Aorta (tissue), 5 donors: ENCODE measurements around the gene WWOX. TPM values are rescaled to one million over a fixed set of nuclear protein-coding genes. Genes with fewer than 3 reads are reported as not detected.

Experiments
- ATAC-seq: fragments of 200-7000 bp; cut with Tn5 transposase; one replicate; pipeline ENCODE4 v1.9.1; 2022; ENCODE audit warnings: moderate library complexity; ENCODE audit not compliant: low FRiP score
- DNase-seq, 2 donors: peaks; one replicate each; pipeline ENCODE4 v3.0.0-alpha.2; 2020
- H3K27ac ChIP-seq, 2 donors: one replicate each; pipeline ENCODE4 v1.5.1; 2013; ENCODE audit warnings: low read length in 2 of 2, mild to moderate bottlenecking in 2 of 2, moderate library complexity in 2 of 2, control low read depth in 1 of 2, inconsistent platforms in 1 of 2, low read depth in 1 of 2
- H3K27me3 ChIP-seq, 2 donors: one replicate each; pipeline ENCODE4 v1.6.1; 2013; ENCODE audit warnings: control low read depth in 1 of 2, low read length in 1 of 2, mild to moderate bottlenecking in 1 of 2, moderate library complexity in 1 of 2; ENCODE audit not compliant: insufficient read depth in 2 of 2, control insufficient read depth in 1 of 2
- H3K36me3 ChIP-seq, 2 donors: one replicate each; pipeline ENCODE4 v1.6.1; 2013; ENCODE audit warnings: control low read depth in 1 of 2, low read length in 1 of 2, mild to moderate bottlenecking in 1 of 2; ENCODE audit not compliant: insufficient read depth in 2 of 2, control insufficient read depth in 1 of 2
- H3K4me1 ChIP-seq, 2 donors: one replicate each; pipeline ENCODE4 v1.6.1; 2013; ENCODE audit warnings: low read length in 2 of 2, control low read depth in 1 of 2, mild to moderate bottlenecking in 1 of 2, moderate library complexity in 1 of 2; ENCODE audit not compliant: insufficient read depth in 2 of 2, control insufficient read depth in 1 of 2
- H3K4me3 ChIP-seq, 2 donors: one replicate each; pipeline ENCODE4 v1.5.1; 2013; ENCODE audit warnings: low read length in 2 of 2, control low read depth in 1 of 2, mild to moderate bottlenecking in 1 of 2
- H3K9me3 ChIP-seq: one replicate; pipeline ENCODE4 v1.6.1; 2013; ENCODE audit warnings: mild to moderate bottlenecking, low read length; ENCODE audit not compliant: control insufficient read depth
- WGBS, 2 donors: extraction: QIAGEN DNeasy Blood & Tissue Kit; methylation state at CpG; one replicate each; pipeline ENCODE4 v1.1.7; 2013; 5-methylcytosine and 5-hydroxymethylcytosine counted together
- intact Hi-C, 2 donors: fragments of 100-400 bp; cut with DNase I; formaldehyde crosslinking; loops; one replicate each; pipeline versions ENCODE4 v1.14.2 to v1.15.0; 2022
- polyA plus RNA-seq, 2 donors: library from polyadenylated mRNA; stranded (reverse); fragments of 200-250 nt; gene quantifications; one replicate each; pipeline ENCODE4 v1.2.3, GENCODE V29; 2013
- total RNA-seq, 2 donors: library from RNA; stranded (reverse); fragmentation: NEBNext Ultra II Directional; extraction: Animal tissue kit (Norgen Biotek cat#: 25700); gene quantifications; one replicate each; pipeline ENCODE4 v1.2.1, GENCODE V29; 2021
- donor health status: healthy with polysubstance abuse.
- donor health status: Bipolar disorder and iron deficiency.
- donor health status: DM: no; HTN: no; CAD: no.
- donor health status: DM: no; HTN: no; CAD: no.
- donor health status: DM: yes; HTN: yes; CAD: no.

WWOX gene
- total and polyA plus RNA-seq, 4 donors: 11.2 to 30.9 (median 14.6) TPM

DNA sequence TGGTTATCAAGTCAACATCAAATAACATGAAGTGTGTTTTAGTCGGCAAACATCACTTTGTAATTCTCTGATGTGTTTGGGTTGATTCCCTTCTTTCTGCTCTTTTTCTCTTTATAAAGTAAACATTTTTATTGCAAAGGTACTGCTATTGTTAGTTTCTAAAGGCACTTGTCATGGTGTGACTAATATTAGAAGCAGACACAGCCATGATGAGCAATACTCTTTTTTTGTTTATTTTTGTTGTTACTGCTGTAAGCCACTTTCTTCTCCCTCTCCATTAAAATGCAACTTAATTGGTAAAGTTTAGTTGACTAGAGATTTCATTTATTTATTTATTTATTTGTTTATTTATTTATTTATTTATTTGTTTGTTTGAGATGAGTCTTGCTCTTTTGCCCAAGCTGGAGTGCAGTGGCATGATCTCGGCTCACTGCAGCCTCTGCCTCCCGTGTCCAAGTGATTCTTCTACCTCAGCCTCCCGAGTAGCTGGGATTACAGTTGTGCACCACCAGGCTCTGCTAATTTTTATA lies 424.7 kb downstream of the WWOX start:
- H3K27ac ChIP-seq: no peak overlapping the region
- WGBS, 2 donors: 87 to 90% methylated on average over 4 of the region's 4 CpGs

DNA sequence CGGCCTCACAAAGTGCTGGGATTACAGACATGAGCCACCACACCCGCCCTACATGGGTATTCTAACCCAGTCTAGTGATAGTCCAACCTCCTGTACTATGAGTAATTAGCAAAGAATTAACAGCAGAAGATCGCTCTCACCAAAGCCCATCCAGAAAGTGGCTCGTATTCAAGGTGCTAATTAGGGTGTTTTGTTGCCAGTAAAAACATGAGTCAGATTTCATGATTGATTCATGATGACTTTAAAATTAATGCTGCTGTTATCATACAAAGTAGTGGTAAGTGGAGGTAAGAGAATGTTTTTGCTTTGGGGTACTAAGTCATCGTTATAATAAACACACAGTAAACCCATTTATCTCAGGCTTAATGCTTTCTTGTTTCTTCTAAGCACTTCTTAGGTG lies 428.8 kb downstream of the WWOX start:
- Histone ChIP-seq H3K27ac (no peak overlapping the region), H3K36me3 (no peaks in the 10 kb centered on the region), H3K4me1 (no peaks in the 10 kb centered on the region), H3K4me3 (no peak overlapping the region), H3K9me3 (no peaks in the 10 kb centered on the region), H3K27me3 (no peaks in the 10 kb centered on the region)
- DNase-seq (no peak), ATAC-seq (no peak)
- 83 to 91% methylated on average over 5 of the region's 5 CpGs for WGBS, 2 donors
- intact Hi-C loops: no loop called here

More for the DNA sequence above, 424.7 kb downstream of the WWOX start:
- DNase-seq (no peak), ATAC-seq (no peak)
- no peaks in the 10 kb centered on the region for H3K36me3 ChIP-seq
- intact Hi-C loops: no loop called here
- no peaks in the 10 kb centered on the region for H3K9me3 ChIP-seq
- H3K27me3 ChIP-seq: no peaks in the 10 kb centered on the region
- no peaks in the 10 kb centered on the region for H3K4me1 ChIP-seq
- no peak overlapping the region for H3K4me3 ChIP-seq

DNA sequence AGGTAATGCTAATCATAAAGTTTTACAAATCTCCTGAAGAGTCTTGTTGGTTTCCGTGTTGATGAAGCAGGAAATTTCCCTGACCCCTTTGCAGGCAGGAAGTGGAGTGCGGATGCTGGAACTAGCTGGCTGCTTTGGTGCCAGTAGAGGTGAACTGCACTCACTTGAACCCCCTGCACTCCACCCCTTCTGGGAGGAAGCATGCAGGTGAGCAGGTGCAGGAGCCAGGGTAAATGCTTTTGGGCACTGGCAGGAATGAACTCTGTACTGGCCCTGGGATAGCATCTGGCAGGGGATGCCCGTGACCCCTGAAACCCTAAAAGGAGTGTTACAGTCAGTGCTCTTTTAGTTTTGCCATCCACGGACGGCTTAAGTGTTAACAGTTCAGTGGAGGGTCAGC lies 430.4 kb downstream of the WWOX start:
- H3K27ac ChIP-seq: no peak overlapping the region
- H3K4me1 ChIP-seq: no peaks in the 10 kb centered on the region
- WGBS, 2 donors: 90 to 93% methylated on average over 5 of the region's 5 CpGs
- no peaks in the 10 kb centered on the region for H3K9me3 ChIP-seq
- ATAC-seq (no peak), DNase-seq (no peak)
- intact Hi-C loops: no loop called here
- no peaks in the 10 kb centered on the region for H3K27me3 ChIP-seq
- no peak overlapping the region for H3K4me3 ChIP-seq
- no peaks in the 10 kb centered on the region for H3K36me3 ChIP-seq

DNA sequence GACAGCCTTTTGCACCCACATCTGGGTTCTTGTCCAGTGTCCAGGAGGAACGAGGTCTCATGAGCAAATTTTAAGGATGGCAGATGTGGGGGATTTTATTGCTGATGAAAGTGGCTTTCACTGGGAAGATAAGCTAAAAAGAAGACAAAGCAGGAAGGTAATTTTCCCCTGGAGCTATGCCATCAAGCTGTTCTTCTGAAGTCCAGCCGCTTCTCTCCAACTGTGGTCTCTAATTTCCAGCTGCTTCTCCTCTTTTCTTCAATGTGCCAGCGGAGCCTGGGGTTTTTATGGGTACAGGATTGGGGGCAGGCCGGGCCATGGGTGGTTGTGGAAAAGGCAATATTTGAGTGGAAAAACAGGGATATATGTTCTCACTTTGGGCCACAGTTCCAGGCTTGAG lies 430.8 kb downstream of the WWOX start:
- DNase-seq (no peak), ATAC-seq (no peak)
- H3K4me1 ChIP-seq: no peaks in the 10 kb centered on the region
- H3K36me3 ChIP-seq: no peaks in the 10 kb centered on the region
- WGBS, 2 donors: 71 to 73% methylated on average over 4 of the region's 4 CpGs
- no peak overlapping the region for H3K4me3 ChIP-seq
- H3K27ac ChIP-seq: no peak overlapping the region
- no peaks in the 10 kb centered on the region for H3K27me3 ChIP-seq
- intact Hi-C loops: no loop called here
- H3K9me3 ChIP-seq: no peaks in the 10 kb centered on the region

DNA sequence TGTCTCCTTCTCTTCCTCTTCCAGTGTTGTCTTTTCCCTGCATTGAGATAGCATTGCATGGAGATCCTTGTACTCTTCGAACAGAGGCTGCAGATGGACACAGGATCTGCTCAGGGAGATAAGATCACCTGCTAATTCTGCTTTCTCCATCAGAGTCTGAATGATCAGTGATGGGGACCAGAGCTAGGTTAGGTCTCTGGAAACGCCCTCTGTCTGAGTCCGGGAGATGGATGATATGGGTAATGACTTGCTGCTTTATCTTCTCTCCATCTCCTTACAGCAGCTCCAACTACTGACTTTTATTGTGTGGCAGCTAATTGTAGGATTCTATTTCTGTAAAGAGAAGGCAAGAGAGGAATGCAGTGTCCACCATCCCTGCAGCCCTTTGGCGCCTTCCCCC lies 435.6 kb downstream of the WWOX start:
- intact Hi-C loops: no loop called here
- Histone ChIP-seq H3K4me1 (no peaks in the 10 kb centered on the region), H3K27ac (no peak overlapping the region), H3K27me3 (no peaks in the 10 kb centered on the region), H3K4me3 (no peak overlapping the region), H3K36me3 (no peaks in the 10 kb centered on the region), H3K9me3 (no peaks in the 10 kb centered on the region)
- no peak for ATAC-seq
- 91 to 94% methylated on average over 4 of the region's 4 CpGs for WGBS, 2 donors
- no peak for DNase-seq

DNA sequence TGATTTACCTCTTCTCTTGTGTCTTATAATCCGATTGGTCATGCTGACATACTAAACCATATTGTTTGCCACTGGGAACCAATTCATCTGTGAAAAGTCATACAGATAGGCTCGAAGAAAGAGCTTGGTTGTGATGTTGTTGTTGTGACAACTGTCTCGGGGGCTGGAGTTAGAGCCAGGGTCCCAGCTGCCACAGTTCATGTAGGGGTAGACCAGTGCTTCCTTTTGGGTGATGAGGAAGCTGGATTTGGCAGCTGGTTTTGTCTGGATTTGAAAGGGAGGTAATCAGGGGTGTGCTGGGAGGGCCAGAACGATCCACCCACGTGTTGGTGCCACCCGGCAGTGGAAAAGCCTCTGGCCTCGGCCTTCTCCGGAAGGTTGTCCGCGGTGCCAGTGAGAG lies 438.1 kb downstream of the WWOX start:
- ATAC-seq: no peak
- no peak overlapping the region for H3K4me3 ChIP-seq
- no peak for DNase-seq
- no peaks in the 10 kb centered on the region for H3K36me3 ChIP-seq
- H3K27ac ChIP-seq: no peak overlapping the region
- intact Hi-C loops: no loop called here
- H3K4me1 ChIP-seq: no peaks in the 10 kb centered on the region
- H3K27me3 ChIP-seq: no peaks in the 10 kb centered on the region
- H3K9me3 ChIP-seq: no peaks in the 10 kb centered on the region
- WGBS, 2 donors: 97 to 98% methylated on average over 10 of the region's 10 CpGs

DNA sequence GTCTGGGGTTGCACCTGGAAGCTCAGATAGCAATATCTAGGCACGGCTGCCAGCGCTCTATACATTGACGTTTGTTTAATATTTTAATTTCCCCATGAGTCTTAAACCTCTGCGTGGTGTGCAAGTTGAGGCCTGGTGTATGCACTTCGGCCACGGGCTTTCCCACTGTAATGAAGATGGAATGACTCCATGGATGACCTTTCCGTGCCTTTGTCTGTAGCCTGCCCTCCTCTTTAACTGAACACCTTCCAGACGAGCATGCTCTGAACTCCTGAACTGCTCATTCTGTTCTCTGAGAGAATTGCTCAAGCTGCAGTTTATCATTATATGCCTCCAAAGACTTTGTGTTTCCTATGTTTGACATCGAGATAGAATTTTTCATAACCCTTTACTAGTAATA lies 438.8 kb downstream of the WWOX start:
- Histone ChIP-seq H3K9me3 (no peaks in the 10 kb centered on the region), H3K36me3 (no peaks in the 10 kb centered on the region), H3K27ac (no peak overlapping the region), H3K27me3 (no peaks in the 10 kb centered on the region), H3K4me1 (no peaks in the 10 kb centered on the region), H3K4me3 (no peak overlapping the region)
- ATAC-seq (no peak), DNase-seq (no peak)
- WGBS, 2 donors: 77 to 81% methylated on average over 9 of the region's 9 CpGs
- intact Hi-C loops: no loop called here

DNA sequence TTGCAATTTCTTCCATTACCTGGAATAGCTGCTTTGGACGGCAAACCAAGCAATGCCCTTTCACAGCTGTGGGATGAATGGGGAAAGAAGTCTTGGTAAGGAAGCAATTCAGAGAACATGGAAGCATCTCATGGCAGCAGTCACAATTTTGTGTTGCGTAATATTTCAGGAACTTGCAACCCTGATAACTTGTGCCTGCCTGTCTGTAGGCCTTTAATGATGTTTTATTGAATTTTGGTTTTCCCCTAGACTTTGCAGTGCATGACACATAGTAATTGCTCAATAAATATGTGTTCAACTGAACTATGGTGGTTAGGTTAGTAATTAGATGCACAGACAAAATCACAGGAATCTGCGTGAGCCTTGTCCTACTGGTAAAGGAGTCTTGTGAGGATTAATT lies 439.5 kb downstream of the WWOX start:
- no peaks in the 10 kb centered on the region for H3K4me1 ChIP-seq
- no peaks in the 10 kb centered on the region for H3K36me3 ChIP-seq
- no peak for ATAC-seq
- intact Hi-C loops: no loop called here
- H3K27me3 ChIP-seq: no peaks in the 10 kb centered on the region
- H3K9me3 ChIP-seq: no peaks in the 10 kb centered on the region
- WGBS, 2 donors: 98% methylated on average over 3 of the region's 3 CpGs
- H3K27ac ChIP-seq: no peak overlapping the region
- no peak for DNase-seq
- H3K4me3 ChIP-seq: no peak overlapping the region

DNA sequence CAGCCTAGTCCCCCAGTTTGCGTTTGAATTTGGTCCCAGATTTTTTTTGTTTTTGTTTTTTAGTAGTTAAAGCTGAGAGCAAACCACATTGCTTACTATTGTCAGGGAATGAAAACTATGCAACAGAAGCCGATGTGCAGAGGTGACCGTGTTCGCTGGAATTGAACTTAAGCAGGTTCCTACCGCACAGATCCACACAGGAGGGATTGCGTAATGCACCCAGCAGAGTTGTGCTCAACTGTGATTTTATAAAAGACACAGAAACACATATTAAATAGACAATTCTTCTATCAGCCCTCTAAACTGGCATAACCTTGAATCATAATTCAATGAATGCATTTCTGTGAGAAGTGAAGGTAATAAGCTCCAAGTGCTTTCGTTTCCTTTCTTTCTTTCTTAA lies 443.0 kb downstream of the WWOX start:
- H3K4me1 ChIP-seq: no peaks in the 10 kb centered on the region
- intact Hi-C loops: no loop called here
- no peak overlapping the region for H3K4me3 ChIP-seq
- no peaks in the 10 kb centered on the region for H3K9me3 ChIP-seq
- 95 to 96% methylated on average over 7 of the region's 7 CpGs for WGBS, 2 donors
- DNase-seq (no peak), ATAC-seq (no peak)
- no peak overlapping the region for H3K27ac ChIP-seq
- H3K36me3 ChIP-seq: no peaks in the 10 kb centered on the region
- no peaks in the 10 kb centered on the region for H3K27me3 ChIP-seq
